Liver (tissue), 3 donors: ENCODE data around the gene MICAL1.

ENCODE experiments used
- CTCF ChIP-seq: fragments of 150-350 bp; IDR thresholded peaks from 2 replicates; pipeline ENCODE4 v1.5.1; 2017; ENCODE audit warnings: improper control_type of control experiment, low read depth, low read length; ENCODE audit not compliant: missing input control
- GABPA ChIP-seq, 2 donors: IDR thresholded peaks in 1 of 2; conservative IDR thresholded peaks in 1 of 2; 2 replicates each; pipeline ENCODE4 v1.6.1; 2016; ENCODE audit warnings: antibody characterized with exemption in 2 of 2, mild to moderate bottlenecking in 1 of 2, moderate library complexity in 1 of 2
- JUND ChIP-seq, 2 donors: IDR thresholded peaks; 2 replicates each; pipeline ENCODE4 v1.6.1; 2016; ENCODE audit warnings: antibody characterized with exemption in 2 of 2
- RAD21 ChIP-seq, 2 donors: IDR thresholded peaks; 2 replicates each; pipeline ENCODE4 v1.6.1; 2016; ENCODE audit warnings: antibody characterized with exemption in 2 of 2, mild to moderate bottlenecking in 2 of 2
- donor health status: healthy.
- donor health status: healthy.

- no peak for TF ChIP-seq CTCF
- no peak for TF ChIP-seq JUND (IDR thresholded peaks at IDR 0.05)
- no peak for TF ChIP-seq GABPA (IDR thresholded peaks at IDR 0.05 in 1 of 2, conservative IDR thresholded peaks at IDR 0.05 in 1 of 2)
- TF ChIP-seq RAD21 (IDR thresholded peaks at IDR 0.05), result no peak
Measured at GRCh38 chr6:109478841-109479624, 23.5 kb upstream of the MICAL1 start.
